NCI-H1092 (cell line): ENCODE results near the gene MTUS2.

Experiments used
- DNase-seq: peaks from one replicate; lab custom pipeline; 2025; lab: John Stamatoyannopoulos, UW

The MTUS2 gene

DNA sequence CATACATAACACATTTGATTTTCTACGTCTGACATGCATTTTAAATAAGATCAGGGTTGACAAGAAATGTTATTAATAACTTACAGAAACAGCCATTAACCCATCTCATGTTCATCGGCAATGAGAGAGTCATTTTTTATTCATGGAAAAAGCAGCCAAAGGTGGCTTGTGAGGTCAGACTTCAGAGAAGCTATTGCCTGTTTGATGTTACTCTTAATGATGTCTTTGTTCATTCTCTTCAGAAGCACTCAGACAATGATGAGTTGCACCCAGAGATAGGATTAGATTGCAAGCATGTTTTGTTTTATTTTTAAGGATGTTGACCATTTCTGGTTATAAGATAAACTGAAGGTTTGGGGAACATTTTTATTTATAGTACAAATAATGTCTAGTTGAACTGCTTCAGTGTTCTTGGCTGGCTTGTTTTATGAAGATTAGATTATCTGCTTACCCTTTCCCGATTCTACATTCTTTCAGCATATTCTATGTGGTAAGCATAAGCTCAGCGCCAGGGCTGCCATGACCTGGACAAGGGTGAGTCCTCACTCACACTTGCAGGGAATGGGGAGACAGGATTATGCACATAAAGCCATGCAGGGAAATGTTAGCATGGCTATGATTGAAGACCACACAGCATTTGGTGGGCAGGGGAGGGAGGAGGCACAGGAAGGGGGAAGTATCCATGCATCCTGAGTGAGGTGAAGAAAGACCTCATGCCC lies 288.1 kb downstream of the MTUS2 start:
- no peak for DNase-seq

DNA sequence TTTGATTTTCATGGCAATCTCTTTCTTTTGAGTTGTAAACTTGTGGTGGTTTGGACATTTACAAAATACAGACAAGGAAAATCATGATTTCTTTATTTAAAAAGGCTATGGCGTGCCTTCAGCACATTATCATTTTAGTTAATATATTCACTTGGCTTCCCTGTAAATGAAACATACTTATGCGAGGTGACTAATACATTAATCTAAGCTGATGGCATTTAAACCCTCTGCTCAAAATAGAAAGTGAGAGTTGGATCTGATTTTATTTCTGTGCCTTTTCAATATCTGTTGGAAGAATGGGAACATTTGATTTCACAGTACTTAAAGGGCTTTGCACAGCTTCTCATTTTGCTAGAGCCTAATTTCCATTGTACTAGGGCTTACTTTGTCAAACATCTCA lies 289.8 kb downstream of the MTUS2 start:
- DNase-seq = no peak

DNA sequence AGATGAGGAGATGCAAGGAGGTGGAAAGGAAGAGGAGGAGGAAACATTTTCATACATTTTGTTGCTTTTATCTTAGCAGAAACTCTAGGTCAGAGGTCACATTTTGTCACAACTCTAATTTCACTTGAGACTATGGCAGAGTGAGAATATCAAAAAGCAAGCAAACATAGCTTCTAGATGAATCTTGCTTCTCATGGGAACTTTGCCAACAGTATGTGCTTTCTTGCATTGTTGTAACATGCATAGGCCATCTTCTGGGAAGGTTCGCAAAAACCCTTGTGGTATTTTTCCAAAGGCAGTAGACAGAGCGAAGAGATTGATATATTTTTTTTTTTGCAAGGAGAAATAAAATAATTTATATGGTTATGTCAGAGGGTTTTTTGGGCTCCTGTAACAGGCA lies 291.3 kb downstream of the MTUS2 start:
- DNase-seq = no peak

DNA sequence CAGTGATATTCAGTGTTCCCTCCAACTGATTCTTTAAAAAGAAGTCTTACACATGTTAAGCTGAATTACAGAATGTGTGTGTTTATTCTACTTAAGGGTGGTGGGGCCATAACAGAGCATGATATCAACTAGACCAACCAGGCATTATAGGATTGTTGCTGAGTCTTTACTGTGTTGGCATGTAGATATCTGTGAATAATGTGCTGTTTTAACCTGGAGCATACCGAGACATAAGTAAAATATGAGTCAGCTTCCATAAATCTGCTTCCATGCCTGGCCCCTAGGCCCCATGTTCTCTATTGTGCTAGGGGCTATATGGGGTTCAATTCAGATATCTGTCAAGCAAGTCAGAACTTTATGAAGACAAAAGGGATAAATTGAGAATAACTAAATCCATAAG lies 295.7 kb downstream of the MTUS2 start:
- no peak for DNase-seq

DNA sequence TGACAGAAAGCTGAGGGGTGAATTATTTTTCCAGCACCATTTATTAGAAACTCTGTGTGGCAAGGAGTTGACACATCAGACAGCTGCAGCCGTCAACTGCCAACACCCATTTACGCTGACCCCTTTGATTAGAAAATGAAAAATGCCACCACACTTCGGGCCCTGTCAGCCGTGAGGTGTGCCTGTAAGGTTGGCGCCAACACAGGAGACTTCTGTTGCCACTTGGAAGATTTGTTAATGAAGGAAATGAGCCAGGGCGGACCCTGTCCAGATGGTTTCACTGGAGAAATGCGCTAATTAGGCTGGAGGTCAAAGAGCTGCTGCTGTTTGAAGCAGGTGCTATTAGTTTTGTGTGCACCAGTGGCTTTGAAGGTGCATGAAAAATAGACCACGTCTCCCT lies 297.5 kb downstream of the MTUS2 start:
- DNase-seq = no peak

DNA sequence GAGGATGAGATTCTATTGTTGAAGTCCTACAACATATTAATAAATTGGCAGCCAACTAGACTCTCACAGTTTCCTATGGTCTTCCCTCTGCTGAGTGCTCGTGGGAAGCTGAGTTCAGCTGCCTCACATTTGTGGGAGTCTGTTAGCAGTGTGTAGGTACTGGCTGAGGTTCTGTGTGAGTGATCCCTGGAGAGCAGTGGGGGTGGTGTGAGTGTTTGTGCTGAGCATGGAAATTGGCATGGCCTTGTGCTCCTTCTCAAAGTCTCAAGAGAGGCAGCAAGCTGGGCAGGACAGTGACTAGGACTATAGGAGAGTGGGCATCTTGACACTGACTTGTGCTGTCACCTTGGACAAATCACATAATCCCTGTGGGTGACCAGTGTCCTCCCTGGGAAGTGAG lies 298.3 kb downstream of the MTUS2 start:
- DNase-seq = no peak

DNA sequence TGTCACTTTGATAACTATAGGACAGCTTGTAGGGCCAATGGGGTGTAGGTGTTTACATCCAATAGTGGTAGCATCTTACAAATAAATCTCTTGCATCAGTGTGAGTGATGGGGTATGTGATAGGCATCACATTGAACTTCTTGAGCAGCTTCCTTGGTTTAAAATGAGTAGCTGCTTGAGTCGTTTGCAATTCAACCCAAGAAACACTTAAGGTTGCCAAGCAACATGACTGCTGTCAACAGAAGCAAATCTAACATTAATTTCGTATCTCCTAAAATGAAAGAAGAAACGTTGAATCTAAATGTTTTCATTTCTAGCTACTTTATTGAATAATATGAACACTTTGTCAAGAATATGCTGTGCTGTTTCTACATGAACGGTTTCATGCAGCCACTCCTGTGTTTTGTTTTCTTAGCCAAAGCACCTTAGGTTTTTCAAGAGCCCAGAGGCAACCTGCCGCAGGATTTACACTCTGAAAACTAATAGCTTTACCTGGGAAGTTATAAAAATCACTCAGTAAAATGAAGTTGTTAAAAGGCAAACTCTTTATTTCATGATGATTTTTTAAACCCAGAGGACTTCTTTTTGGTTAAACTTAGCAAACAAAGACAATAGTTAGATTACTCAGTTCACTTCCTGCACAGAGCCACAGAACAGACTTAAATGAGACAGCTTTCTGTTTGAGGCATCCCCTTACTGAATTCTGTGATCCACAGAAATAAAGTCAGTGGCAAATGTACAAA lies 305.2 kb downstream of the MTUS2 start:
- no peak for DNase-seq

DNA sequence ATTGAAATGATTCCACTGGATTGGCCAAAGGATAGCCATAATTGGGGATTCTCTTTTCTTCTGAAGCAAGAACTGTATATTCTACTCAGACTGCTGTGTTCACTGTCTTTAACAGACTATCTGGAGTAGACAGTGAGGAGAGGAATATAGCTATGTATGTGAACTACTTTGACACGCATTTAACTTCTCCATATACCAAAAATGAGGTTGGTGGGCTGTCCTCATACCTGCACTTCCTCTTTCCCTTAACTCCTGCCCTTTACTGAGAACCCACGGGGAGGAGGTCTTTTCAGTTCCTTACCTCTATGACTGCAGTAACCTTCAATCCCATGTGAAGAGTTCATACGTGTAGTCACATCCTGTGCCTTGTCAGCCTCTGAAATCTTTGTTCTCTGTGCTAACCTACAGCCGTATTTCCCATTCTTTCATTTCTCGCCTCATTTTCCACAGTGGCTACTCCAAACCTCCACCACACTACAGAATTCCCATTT lies 305.8 kb downstream of the MTUS2 start:
- no peak for DNase-seq

DNA sequence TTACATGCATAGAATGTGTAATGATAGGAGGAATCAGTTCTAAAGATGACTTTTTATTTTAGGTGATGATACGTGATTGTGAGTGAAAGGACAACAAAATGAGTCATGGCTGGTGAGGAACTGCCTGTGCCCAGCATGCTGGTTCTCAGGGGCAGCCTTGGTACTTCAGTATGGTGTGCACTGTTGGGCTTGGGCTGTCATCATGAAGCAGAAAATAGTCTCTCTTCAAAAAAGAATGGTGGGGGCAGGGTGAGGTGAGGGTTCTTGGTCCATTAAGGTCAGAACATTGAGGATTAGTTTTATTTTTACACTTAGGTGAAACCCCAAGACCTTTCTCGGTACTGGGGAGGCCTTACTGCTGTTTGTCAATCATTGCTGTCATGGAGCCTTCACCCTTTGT lies 309.5 kb downstream of the MTUS2 start:
- no peak for DNase-seq

DNA sequence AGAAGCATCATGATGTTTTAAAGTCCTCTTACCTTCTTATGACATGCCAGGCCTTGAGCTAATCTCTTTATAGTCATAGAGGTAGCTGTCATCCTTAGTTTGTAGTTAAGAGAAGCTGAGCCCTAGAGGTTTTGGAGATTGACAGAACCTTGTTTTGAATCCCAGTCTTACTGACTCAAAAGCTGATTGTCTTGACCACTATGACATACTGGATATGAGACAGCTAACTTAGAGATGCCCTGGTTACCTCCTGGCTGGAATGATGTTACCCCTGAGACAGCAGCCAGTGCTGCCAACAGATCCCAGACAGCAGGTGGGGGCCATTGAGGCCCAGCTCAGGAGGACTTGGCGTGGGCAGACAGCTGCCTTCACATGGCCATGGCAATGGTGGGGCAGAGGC lies 311.0 kb downstream of the MTUS2 start:
- no peak for DNase-seq

DNA sequence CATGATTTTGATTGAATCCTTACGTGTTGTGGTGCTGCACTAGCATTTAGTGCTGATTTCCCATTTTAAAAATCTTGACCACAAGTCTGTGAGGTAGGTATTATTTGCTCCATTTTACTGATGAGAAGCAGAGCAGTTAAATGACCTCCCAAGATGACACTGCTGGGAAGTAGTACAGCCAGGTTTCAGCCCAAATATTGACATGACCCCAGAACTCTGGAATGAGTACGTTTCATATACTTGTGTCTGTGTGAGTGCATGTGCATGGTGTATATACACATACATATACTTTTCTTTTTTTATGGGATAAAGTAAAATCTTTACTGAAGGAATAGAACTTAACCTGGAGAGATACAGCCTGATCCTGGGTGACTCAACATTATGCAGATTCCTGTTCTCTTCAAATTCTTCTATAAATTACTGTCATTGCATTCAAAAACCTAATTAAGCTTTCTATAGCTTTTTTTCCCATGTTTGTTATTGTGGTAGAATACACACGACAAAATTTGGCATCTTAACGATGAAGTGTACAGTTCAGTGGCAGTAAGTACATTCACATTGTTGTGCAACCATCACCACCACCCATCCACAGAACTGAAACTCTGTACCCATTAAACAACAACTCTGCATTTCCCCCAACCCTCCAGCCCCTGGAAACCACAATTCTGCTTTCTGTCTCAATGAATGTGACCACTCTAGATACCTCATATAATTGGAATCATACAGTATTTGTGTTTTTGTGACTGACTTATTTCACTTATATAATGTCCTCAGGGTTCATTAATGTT lies 311.9 kb downstream of the MTUS2 start:
- DNase-seq = no peak

DNA sequence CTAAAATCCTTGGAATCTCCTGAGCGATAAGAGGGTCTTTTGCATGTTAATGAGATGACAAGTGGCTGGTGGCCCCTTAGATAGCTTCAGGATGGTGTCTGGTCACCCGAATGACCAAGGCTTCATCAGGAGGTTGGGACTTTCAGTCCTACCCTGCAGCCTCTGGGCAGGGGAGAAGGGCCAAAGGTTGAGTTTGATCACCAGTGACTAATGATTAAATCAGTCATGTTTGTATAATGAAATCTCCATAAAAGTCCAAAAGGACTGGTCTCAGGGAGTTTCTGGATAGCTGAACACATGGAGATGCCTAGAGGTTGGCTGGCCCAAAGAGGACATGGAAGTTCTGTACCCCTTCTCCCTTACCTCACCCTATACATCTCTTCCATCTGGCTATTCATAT lies 316.2 kb downstream of the MTUS2 start:
- DNase-seq = no peak

DNA sequence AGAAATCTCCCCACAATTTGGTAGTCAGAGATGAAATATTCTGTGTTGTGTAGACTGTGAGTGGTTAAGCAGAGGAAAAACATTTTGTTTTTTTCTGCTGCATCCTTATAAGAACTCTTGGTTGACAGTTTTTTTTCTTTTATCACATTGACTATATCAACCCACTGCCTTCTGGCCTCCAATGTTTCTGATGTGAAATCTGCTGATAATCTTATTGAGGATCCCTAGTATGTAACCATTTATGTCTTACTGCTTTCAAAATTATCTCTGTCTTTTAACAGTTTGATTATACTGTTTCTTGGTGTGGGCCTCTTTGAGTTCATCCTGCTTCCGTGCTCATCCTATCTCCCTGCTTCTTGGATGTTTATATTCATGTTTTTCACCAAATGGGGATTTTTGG lies 316.9 kb downstream of the MTUS2 start:
- DNase-seq = no peak

DNA sequence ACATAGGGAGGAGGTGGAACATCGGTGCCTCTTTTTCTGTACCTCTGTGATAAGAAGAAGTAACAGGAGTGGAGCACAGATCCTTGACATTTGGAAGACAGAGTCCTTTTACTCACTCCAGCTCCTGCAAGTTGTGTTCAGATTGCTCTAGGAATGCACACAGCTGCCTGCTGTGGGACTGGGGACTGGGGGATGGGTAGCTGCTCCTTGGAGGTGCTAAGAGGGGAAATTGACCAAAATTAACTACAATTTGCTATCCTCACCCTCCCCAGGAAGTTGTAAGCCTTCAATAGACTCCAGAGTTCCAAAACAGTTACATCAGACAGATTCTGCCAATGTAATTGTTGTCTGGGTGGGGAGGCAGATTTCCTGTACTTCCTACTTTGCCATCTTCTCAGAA lies 317.9 kb downstream of the MTUS2 start:
- DNase-seq = no peak

DNA sequence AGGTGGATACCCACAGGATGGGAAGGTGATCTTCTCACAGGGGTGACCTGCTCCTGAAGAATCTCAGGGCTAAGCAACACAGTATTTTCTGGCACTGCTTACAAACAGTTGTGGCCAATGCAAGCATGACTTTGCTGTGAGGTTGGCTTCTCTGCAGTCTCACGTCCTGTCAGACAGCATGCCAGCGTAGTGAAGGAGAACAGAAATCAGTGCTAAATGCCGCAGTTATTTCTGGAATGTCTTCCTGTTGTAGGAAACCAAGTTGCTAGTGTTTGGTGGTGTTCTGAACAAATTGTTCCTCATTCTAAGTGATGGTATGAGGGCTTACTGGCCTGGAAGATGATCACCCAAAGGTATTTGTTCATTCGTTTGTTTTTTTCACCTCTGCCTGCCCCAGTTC lies 320.1 kb downstream of the MTUS2 start:
- no peak for DNase-seq

DNA sequence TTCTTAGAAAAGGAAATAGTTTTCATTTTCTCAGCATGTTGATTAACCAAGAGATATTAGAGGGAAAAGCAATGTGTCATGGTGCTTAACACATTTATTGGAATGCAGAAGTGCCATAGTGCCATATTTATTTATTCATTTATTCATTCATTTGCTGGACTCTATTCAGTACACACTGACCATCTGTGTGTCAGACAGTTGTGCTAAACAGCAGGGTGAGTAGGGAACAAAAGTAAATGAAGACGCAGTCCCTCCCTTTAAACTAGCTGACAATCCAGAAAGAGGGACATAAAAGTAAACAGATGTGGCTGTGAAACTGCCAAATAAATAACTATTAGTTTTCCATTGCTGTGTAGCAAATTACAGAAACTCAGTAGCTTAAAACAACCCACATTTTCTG lies 323.7 kb downstream of the MTUS2 start:
- no peak for DNase-seq

DNA sequence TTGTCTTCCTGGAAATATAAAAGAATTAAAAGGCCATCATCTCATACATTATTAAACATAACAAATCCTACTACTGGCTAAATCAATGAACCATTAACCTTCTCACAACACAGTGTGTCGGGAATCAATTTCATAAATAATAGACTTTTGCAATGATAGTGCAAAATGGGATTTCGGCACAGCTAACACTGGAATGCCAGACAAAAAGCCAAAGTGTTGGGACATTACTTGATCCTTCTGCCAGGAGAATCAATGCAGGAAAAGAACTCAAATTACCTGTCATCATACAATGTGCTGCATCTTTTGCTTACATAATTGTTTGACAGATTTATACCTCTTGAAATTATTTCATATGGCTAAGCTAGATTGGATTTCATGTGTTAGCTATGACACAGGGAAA lies 334.3 kb downstream of the MTUS2 start:
- no peak for DNase-seq

DNA sequence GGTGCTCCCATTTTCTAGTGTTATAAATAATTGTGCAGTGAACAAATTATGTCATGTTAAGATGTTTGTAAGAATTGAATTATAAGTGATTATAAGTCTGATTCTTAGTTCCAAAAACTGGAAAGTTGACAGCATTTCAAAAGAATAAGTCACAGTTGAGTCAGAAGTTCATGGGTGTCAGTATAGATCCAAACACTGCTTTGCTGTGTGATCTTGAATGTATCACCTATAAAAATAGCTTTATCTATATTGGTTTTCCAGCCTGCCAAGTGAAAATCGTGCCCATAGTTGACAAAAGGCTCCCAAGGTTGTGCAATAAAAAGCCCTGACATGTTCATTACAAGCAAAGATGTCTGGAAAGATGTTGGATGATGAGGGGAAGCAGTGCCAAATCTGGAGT lies 336.0 kb downstream of the MTUS2 start:
- DNase-seq = no peak

DNA sequence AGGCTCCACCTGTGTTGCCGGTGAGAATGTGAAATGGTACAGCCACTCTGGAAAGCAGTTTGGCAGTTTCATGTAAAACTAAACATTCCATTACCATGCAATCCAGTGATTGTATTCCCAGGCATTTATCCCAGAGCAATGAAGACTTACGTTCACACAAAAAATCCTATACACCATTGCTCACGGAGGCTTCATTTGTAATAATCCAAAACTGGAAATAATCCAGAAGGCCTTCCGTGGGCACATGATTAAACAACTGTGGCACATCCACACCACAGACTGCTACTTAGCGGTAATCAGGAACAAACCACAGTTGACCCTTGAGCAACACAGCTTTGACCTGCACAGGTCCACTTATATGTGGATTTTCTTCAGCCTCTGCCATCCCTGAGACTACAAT lies 339.7 kb downstream of the MTUS2 start:
- DNase-seq = no peak

DNA sequence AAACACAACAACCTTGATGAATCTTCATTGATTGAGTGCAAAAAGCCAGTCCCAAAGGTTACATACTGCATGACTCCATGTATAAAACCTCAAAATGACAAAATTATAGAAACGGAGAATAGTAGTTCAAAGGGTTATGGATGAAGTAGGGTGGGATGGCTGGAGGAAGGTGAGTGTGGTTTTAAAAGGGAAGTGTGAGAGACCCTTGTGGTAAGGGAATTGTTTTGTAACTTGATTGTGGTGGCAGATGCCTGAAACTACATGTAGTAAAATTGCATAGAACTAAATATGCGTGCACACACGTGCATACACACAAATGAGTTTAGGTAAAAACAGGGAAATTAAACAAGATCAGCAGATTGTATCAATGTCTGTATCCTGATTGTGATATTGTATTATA lies 340.7 kb downstream of the MTUS2 start:
- no peak for DNase-seq

DNA sequence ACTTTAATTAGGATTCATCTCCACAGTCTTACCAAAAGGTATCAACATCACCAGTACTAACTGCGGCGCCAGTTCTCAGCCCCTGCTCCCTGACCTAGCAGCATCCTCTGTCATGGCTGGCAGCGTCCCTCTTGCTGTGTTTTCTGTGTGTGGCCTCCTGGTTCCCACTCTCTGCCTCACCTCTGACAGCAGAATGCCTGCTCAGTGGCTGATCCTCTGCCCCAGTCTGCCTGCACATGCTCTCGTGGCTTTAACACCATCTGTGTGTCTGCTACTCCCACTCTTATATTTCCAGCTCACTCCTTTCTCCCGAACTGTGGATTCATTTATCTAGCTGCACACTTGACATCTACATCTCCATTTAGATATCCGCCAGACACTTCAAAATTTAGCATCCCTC lies 341.5 kb downstream of the MTUS2 start:
- DNase-seq = no peak

DNA sequence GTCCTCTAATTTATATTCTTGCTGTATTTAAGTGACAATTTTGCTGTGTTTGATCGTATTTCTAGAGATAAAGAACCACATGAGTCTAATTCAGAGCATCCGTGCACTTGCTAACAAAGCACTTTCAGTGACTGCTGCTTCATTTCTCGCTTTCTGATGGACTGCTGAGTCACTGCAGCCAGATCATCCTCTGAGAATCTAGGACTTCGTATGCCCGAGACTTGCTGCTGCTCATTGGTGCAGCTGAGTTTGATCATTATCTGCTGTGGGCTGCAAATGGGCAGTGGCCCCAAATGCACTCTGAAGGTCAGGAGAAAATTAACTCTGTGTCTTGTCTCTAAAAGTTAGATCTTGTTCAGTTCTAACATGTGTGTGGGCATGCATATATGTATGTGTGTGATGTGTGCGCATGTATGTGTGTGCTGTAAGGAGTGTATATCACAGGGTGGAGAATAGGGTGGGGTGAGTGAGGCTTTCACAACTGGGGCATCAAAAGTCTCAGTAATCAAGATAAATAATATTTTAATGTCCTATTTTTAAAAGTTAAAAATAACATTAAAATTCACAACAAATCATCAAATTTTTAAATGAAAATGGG lies 342.6 kb downstream of the MTUS2 start:
- no peak for DNase-seq

DNA sequence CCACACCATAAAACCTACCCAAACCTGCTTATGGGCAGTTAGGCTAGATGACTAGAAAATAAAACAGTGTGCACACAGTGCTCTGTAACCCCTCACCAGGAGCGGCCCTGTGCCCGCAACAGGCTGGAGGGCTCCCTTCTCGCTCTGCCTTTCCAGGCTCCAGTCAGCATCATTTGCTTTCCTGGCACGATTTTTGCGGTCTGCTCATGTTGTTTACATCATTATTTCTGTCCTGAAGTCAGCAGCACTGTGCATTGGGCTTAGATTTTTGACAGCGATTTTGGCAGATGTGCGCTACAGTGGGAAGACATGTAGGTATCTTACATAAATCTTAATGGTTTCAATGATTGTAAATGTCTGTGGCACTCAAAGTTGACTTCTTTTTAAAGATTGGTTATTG lies 344.0 kb downstream of the MTUS2 start:
- DNase-seq = no peak
